Upper lobe of left lung (tissue), 6 donors: ENCODE data around the gene DENND1A. TPM values are rescaled to one million over a fixed set of nuclear protein-coding genes. Genes with fewer than 3 reads are reported as not detected.
A peak's percentile ranks its signal among the peaks of the same experiment; 100 is the strongest.
"Not testable (repeated sequence)": the region's sequence is repeated elsewhere in the genome, so short reads cannot be mapped to it uniquely, and the experiment has no call there.

ENCODE experiments used
- ATAC-seq, 2 donors: fragments of 200-7000 bp; cut with Tn5 transposase; one replicate each; pipeline ENCODE4 v1.9.1; 2022; ENCODE audit warnings: mild to moderate bottlenecking in 2 of 2, moderate library complexity in 2 of 2; ENCODE audit not compliant: low FRiP score in 2 of 2
- DNase-seq, 2 donors: peaks; one replicate each; pipeline ENCODE4 v3.0.0-alpha.2; 2019 to 2020
- H3K27ac ChIP-seq, 4 donors: fragments of 200-600 bp; sonication (generic); one replicate each; pipeline ENCODE4 v1.5.1; 2016 to 2019
- H3K27me3 ChIP-seq, 4 donors: fragments of 200-600 bp; sonication (generic); one replicate each; pipeline ENCODE4 v1.5.1; 2017 to 2019
- H3K36me3 ChIP-seq, 4 donors: fragments of 200-600 bp; sonication (generic); one replicate each; pipeline ENCODE4 v1.5.1; 2016 to 2019
- H3K4me1 ChIP-seq, 4 donors: fragments of 200-600 bp; sonication (generic); one replicate each; pipeline ENCODE4 v1.5.1; 2018 to 2019
- H3K4me3 ChIP-seq, 4 donors: fragments of 200-600 bp; sonication (generic); one replicate each; pipeline ENCODE4 v1.5.1; 2017 to 2019; ENCODE audit warnings: mild to moderate bottlenecking in 2 of 4, moderate library complexity in 1 of 4
- H3K9me3 ChIP-seq, 4 donors: fragments of 200-600 bp; sonication (generic); one replicate each; pipeline ENCODE4 v1.5.1; 2018 to 2019
- EP300 ChIP-seq, 4 donors: sonication (generic); formaldehyde crosslinking; IDR thresholded peaks; one replicate each; pipeline ENCODE4 v1.5.1; 2017; ENCODE audit warnings: antibody characterized with exemption in 4 of 4, control low read depth in 2 of 4
- POLR2A ChIP-seq, 4 donors: fragments of 450-650 bp; IDR thresholded peaks; one replicate each; pipeline ENCODE4 v1.5.1; 2016 to 2017; ENCODE audit warnings: antibody characterized with exemption in 4 of 4, mild to moderate bottlenecking in 2 of 4
- POLR2AphosphoS5 ChIP-seq, 2 donors: sonication (generic); formaldehyde crosslinking; IDR thresholded peaks; one replicate each; pipeline ENCODE4 v1.5.1; 2017; ENCODE audit warnings: antibody characterized with exemption in 2 of 2
- WGBS, 2 donors: methylation state at CpG; one replicate each; pipeline ENCODE4 v1.1.5; 2017 to 2018; 5-methylcytosine and 5-hydroxymethylcytosine counted together
- total RNA-seq, 6 donors: library from RNA; depleted of rRNA in 4 of 6; stranded (reverse); fragments of >200 nt in 4 of 6; gene quantifications; one replicate each; pipeline versions ENCODE4 v1.1.0 to v1.2.1, GENCODE V29; 2016 to 2021
- TF ChIP-seq, protein P1 (sequence below), 6 experiments: fragments of 450-650 bp in 4 of 6; fragments of 200-600 bp in 2 of 6; sonication (generic) in 2 of 6; IDR thresholded peaks; one replicate each; pipeline ENCODE4 v1.5.1; 2016 to 2019; ENCODE audit warnings: antibody characterized with exemption in 6 of 6
- donor health status: DM: no; HTN: no; CAD: no; lungs with moderate emphysema.
- donor health status: DM: no; HTN: yes; CAD: no; lungs with severe emphysema.

DENND1A gene
- total RNA-seq, 6 donors from 2014 or later = 9.8 to 46.1 (median 16.0) TPM

DNA sequence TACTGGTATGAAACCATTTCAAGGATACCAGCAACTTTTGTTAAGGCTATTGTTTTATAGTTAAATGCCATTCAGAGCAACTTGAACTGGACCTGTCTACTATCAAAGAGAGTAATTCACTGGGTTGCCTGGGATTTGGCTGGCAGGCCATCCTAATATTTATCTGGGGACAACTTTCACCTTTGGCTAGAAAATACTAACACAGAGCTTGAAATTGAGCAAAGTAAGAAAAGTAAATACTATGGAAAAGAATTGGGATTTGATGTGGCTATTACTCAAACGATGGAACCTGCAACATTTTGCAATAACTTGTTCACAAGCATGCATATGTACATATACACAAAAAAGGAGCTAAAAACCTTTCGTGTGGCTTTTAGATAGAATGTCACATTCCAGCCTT lies 191.3 kb downstream of the DENND1A start:
- no peak for DNase-seq
- TF ChIP-seq POLR2A (IDR thresholded peaks at IDR 0.05) (no peak), EP300 (IDR thresholded peaks at IDR 0.05) (no peak), POLR2AphosphoS5 (IDR thresholded peaks at IDR 0.05) (no peak)
- TF ChIP-seq, protein P1, sequence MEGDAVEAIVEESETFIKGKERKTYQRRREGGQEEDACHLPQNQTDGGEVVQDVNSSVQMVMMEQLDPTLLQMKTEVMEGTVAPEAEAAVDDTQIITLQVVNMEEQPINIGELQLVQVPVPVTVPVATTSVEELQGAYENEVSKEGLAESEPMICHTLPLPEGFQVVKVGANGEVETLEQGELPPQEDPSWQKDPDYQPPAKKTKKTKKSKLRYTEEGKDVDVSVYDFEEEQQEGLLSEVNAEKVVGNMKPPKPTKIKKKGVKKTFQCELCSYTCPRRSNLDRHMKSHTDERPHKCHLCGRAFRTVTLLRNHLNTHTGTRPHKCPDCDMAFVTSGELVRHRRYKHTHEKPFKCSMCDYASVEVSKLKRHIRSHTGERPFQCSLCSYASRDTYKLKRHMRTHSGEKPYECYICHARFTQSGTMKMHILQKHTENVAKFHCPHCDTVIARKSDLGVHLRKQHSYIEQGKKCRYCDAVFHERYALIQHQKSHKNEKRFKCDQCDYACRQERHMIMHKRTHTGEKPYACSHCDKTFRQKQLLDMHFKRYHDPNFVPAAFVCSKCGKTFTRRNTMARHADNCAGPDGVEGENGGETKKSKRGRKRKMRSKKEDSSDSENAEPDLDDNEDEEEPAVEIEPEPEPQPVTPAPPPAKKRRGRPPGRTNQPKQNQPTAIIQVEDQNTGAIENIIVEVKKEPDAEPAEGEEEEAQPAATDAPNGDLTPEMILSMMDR (IDR thresholded peaks at IDR 0.05) = no peak
- Histone ChIP-seq H3K36me3 (no peaks in the 10 kb centered on the region), H3K4me3 (no peak overlapping the region), H3K27me3 (no peaks in the 10 kb centered on the region), H3K4me1 (peaks cover 13 to 18% (median 14%) of the 10 kb centered on the region in 4 donors), H3K27ac (no peak overlapping the region), H3K9me3 (no peaks in the 10 kb centered on the region)
- 75 to 76% methylated on average over 2 of the region's 2 CpGs for WGBS, 2 donors
- no peak for ATAC-seq

DNA sequence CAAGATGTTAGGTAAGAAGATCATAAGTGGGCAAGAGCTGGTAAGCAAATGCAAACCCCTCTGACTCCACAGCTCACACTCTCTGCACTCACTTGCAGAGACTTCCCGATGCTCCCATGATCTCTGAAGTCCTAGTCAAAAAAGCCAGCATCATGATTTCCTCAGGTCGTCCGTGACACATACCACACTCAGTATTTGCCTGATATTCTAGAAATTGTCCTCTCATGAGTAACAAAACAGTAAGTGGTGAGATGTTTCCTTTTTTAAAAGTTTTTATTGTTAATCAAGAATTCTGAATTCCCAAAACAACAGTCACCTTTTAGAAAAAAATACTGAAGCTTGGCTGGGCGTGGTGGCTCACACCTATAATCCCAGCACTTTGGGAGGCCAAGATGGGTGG lies 194.6 kb downstream of the DENND1A start:
- Histone ChIP-seq H3K4me1 (peaks cover 0 to 5% (median 0%) of the 10 kb centered on the region in 4 donors), H3K9me3 (no peaks in the 10 kb centered on the region), H3K27me3 (no peaks in the 10 kb centered on the region), H3K27ac (no peak overlapping the region), H3K36me3 (no peaks in the 10 kb centered on the region), H3K4me3 (no peak overlapping the region)
- DNase-seq (no peak), ATAC-seq (no peak)
- TF ChIP-seq, protein P1 (IDR thresholded peaks at IDR 0.05) = no peak
- TF ChIP-seq POLR2AphosphoS5 (IDR thresholded peaks at IDR 0.05) = no peak
- no peak for TF ChIP-seq POLR2A (IDR thresholded peaks at IDR 0.05)
- no peak for TF ChIP-seq EP300 (IDR thresholded peaks at IDR 0.05)
- 91 to 96% methylated on average over 4 of the region's 4 CpGs for WGBS, 2 donors

DNA sequence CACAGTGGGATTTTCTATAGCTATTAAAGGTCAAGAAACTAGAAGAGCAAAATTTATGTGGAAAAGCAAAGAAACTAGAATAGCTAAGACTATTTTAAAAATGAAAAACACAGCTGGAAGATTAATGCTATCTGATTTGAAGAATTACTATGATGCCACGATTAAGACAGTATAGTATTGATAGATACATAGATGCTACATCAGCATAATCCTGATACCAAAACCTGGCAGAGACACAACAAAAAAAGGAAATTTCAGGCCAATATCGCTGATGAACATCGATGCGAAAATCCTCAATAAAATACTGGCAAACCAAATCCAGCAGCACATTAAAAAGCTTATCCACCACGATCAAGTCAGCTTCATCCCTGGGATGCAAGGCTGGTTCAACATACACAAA lies 201.4 kb downstream of the DENND1A start:
- H3K4me3 ChIP-seq, H3K27me3 ChIP-seq, H3K4me1 ChIP-seq, ATAC-seq, H3K27ac ChIP-seq, H3K9me3 ChIP-seq, H3K36me3 ChIP-seq, DNase-seq: not testable (repeated sequence)
- WGBS, 2 donors = 96 to 98% methylated on average over 5 of the region's 5 CpGs

DNA sequence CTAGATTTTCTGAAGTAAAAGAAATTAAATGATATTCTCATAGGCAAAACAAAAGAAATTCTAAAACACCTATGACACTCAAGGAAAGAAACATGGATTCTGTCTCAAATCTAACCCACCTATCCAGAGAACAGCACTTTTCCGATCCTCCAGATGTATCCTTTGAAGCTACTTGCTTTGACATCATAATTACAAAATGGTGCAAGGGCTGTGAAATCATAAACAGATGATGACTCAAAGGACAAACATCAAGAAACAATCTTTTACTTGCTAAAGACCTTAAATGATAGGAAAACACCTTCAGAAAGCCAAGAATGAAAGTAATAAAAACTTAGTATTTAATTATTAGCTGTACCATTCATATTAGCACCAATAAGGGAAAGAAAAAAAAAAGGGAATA lies 202.6 kb downstream of the DENND1A start:
- TF ChIP-seq EP300 (IDR thresholded peaks at IDR 0.05) (no peak), POLR2AphosphoS5 (IDR thresholded peaks at IDR 0.05) (no peak), POLR2A (IDR thresholded peaks at IDR 0.05) (no peak)
- TF ChIP-seq, protein P1 (IDR thresholded peaks at IDR 0.05) = no peak
- Histone ChIP-seq H3K9me3 (peaks cover 2 to 4% (median 3%) of the 10 kb centered on the region in 4 donors), H3K27ac (no peak overlapping the region), H3K4me1 (no peaks in the 10 kb centered on the region), H3K36me3 (no peaks in the 10 kb centered on the region), H3K27me3 (no peaks in the 10 kb centered on the region), H3K4me3 (no peak overlapping the region)
- DNase-seq (no peak), ATAC-seq (no peak)
- 94 to 97% methylated on average over 1 of the region's 1 CpG for WGBS, 2 donors

DNA sequence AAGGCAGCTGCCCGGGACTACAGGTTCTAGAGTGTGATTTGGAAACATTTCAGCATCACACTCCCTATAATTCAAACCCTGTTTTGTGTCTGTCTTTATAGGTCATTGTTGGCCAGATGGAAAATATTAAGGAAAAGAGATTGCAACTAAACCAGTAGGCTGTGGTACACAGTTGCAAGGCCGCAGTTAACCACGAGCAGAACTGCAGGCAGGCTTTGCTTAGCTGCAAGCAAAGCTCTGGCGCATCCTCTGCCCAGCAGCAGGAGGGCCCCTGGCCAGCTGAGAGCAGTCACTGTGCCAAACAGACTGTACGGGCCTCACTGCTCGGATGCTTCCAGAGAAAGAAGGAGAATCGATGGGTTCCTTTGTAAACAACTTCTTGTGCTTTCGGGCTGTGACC lies 204.5 kb downstream of the DENND1A start:
- TF ChIP-seq EP300 (IDR thresholded peaks at IDR 0.05) = no peak
- no peak for TF ChIP-seq POLR2A (IDR thresholded peaks at IDR 0.05)
- TF ChIP-seq, protein P1 (IDR thresholded peaks at IDR 0.05) = no peak
- TF ChIP-seq POLR2AphosphoS5 (IDR thresholded peaks at IDR 0.05) = no peak
- peak in 1 of 2 donors; percentile 25 for DNase-seq
- WGBS, 2 donors = 78 to 80% methylated on average over 8 of the region's 8 CpGs

More for the DNA sequence above, 204.5 kb downstream of the DENND1A start:
- H3K27ac ChIP-seq = no peak overlapping the region
- H3K36me3 ChIP-seq = no peaks in the 10 kb centered on the region
- ATAC-seq = no peak
- H3K27me3 ChIP-seq = no peaks in the 10 kb centered on the region
- no peak overlapping the region for H3K4me3 ChIP-seq
- H3K9me3 ChIP-seq = peaks cover 4 to 6% (median 6%) of the 10 kb centered on the region in 4 donors
- H3K4me1 ChIP-seq = no peaks in the 10 kb centered on the region
